Superior temporal gyrus (tissue), 1 donor: ENCODE results near the gene RTN4RL2.

Experiments
- DNase-seq: peaks from one replicate; pipeline ENCODE4 v3.0.0-alpha.2; 2016; ENCODE audit errors: extremely low spot score

Gene RTN4RL2

DNA sequence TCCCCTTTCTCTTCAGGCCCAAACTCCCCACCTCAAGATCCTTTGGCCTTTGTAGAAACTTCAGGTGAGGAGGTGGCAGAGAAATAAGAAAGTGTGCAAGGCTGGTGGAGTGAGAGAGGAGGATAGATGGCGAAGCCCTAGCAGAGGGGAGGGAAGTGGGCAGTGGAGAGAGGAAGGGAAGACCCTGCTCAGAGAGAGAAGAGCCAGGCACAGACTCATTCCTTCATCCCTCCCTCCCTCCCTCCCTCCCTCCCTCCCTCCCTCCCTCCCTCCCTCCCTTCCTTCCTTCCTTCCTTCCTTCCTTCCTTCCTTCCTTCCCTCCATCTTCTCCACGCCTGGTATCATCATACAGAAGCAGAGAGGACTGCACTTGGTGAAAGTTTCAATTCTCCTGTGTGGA, 21.0 kb downstream of the RTN4RL2 start:
- DNase-seq: no peak

DNA sequence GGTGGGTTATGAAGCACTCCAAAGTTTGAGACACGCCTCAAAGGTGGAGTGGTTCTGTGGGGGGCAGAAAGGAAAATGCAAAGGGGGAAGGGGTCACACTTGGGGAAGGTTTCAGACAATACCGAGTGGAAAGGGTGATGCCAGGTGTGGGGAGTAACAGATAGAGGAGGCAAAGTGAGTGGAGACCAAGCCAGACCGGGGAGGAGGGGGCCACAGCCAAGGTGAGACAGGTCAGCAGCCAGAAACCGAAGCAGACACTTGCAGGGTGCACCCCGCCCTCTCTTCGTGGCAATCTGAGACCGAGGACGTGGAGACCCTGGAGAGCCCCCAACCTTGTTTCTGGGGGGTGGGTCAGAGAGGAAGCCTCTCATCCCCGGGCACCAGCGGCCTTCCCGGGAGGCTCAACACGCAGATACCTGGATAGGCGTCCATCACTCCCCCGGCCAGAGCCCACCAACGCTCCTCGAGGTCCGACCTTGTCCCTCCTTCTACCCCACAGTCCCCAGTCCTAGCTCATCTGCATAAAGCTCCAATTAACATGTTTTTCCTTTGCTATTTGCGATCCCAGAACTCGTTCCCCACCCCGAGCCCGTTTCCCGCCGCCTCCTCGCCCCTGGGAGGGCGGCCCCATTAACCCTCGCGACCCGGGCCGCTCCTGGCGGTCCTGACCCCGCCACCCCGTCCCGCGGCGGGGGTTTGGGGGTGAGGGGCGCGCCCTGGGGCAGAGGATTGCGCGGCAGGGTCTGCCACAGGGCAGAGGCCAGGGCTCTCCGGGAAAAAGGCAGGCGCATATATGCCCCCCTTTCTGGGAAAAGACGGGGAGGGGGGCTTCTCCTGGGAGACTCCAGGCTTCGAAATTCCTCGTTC, 21.8 kb downstream of the RTN4RL2 start:
- DNase-seq: no peak

DNA sequence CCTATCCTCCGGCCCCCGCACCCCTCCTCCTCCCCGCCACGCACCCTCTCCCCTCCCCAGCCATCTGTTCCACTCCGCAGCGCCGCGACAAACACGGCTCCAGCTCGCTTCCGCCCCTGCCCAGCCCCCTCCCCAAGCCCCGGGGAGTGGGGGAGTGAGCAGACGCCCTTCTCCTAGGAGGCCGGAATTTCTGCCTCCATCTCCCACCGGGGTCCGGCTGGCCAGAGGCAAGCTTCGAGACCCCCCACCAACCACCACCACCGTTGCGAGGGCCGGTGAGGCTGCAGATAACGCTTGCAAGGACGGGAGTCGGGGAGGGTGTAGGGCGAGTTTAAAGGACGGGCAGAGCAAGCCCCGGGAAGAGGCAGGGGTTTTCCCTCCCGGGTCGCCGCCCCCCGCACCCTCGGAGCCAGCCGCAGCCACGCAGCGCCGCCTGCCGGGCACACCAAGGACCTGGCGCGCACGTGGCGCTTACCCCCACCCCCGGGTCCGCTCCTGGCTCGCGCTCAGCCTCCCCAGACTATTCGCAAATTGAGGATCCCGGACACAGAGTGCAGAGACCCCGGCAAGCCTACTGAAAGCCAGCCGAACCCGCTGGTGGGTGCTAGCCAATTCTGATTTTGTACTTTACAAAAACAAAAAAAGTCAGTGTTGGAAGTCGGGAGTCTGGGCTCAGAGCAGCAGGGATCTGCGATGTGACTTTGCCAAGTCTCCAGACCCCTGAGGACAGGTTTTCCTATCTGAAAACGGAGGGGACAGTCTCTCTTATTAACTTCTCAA, 22.6 kb downstream of the RTN4RL2 start:
- no peak for DNase-seq

DNA sequence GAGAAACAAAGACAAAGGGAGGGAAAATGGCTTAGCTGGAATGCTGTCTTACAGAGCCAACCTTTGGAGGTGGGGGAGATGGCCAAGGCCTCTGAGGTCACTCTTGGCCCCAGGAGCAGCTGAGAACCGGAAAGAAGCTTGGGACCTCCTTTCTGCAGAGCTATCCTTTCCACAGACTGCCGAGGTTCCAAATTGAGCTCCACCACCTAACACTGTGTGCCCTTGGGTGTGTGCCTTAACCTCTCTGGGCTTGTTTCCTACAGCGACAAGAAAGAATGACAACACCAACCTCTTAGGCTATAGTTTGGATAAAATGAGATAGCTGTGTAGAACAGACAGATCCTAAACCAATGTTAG, 23.2 kb downstream of the RTN4RL2 start:
- DNase-seq: no peak

DNA sequence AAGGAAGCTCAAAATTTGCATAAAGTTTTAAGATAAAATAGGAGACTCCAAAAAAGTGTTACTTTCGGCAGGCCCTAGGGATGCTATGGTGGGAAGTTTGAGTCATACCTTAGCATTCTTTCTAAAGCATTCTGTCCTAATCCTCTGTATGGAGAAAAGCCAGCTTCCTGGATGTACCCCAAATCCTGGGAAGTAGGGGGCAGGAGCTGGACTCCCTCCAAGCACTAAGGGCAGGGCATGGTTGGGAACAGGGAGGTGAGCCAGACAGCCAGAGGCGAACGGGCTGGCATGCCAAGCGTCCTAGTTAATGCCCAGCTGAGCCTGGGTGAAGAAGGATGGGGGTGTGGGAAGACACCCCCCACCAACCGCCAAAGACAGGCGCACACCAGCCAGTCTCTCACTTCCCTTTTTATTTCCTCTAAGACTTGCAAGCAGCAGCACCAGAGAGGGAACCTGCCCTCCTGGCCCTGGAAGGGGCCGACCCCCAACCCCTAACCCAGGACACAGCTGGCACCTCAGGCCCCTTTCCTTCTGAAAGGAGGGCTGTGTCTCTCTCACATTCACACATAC, 23.9 kb downstream of the RTN4RL2 start:
- no peak for DNase-seq

DNA sequence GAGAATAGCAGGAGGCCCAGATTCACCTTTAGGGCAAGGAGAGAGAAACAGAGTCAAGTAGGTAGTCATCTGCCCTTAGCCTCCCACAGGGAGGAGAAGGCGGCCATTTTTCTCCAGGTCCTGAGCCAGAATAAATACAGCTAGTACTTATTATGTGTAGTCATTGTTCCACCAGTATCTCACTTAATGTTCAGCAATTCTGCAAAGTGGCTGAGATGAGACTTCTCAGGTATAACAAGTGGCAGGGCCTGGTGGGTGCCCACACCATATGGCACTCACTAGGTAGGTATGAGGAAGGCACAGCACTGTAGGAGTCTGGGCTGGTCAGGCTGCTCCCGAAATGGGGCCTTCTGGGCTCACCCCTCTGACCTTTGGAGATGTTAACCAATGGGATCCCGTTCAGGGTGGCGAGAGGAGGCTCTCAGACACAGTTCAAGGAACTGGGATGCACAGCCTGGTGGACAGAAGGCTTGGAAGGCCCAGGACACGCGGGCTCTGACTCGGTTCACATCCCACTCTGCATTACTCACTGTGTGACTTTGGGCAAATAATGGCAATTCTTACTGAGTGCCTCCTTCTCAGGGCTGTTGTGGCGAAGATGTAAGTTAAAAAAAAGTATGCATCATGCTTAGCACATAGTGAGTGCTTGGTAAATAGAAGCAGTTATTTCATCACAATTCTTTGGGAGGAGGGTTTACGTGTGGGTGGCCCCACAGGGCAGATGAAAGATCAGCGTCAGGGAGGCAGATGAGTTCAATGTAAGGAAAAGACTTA, 25.1 kb downstream of the RTN4RL2 start:
- no peak for DNase-seq

DNA sequence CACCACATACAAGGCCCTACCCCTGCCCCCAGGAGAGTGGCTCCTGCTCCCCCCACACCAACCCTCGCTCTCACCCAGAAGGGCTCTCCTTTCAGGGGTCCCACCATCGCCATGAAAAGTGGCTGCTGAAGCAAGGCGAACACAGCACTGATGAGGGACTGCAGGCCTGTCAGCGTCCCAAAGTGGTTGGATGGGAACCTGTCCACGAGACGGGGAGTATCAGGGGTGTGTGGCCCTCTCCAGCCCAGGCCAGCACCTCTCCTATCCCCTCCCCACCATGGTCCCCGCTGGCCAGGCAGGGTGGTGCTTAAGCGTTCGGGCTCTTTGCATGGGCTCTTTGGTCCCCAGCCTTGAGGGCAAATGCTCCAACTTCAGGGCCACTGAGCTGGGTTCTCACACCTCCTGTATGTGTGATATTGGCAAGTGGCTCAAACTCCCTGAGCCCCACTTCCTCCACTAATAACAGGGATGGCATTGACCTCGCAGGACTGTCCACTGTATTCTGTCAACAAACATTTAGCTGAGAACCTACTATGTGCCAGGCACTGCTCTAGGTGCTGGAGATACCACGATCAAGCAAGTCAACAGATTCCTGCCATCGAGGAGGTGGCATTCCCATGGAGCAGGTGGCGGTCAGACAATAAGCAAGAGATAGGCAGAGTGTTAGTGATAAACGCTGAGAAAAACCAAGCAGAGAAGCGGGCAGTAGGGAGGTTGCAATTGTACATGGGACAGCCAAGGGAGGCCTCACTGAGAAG, 26.9 kb downstream of the RTN4RL2 start:
- DNase-seq: no peak

DNA sequence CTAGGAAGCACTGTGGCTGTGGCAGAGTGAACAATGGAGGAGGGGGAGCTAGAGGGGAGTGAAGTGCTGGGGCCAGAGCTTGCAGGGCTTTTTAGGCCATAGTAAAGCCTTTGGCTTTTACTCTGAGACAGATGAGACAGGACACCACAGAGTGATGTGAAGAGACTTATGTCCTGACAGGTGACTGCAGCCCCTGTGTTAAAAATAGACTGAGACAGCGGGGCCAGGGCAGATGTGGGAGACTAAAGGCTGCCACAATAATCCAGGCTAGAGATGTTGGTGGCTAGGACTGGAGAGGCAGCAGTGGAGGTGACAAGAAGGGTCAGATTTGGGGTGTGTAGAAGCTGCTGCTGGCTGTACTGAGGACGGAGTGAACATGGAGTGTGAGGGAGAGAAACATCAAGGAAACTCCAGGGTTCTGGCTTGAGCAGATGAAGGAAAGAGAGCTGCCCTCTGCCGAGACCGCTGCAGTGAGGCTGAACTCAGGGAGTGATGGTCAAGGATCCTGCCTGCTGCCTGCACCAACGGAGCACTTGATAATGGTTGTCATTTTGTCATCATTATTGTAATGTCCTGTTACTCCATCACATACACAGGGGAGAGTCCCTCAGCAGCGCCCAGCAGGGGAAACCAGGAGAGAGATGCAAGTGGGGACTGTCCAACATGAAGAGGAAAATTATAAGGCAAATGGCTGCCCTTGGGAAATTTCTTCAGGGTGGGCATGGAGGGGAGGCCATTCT, 27.8 kb downstream of the RTN4RL2 start:
- no peak for DNase-seq

DNA sequence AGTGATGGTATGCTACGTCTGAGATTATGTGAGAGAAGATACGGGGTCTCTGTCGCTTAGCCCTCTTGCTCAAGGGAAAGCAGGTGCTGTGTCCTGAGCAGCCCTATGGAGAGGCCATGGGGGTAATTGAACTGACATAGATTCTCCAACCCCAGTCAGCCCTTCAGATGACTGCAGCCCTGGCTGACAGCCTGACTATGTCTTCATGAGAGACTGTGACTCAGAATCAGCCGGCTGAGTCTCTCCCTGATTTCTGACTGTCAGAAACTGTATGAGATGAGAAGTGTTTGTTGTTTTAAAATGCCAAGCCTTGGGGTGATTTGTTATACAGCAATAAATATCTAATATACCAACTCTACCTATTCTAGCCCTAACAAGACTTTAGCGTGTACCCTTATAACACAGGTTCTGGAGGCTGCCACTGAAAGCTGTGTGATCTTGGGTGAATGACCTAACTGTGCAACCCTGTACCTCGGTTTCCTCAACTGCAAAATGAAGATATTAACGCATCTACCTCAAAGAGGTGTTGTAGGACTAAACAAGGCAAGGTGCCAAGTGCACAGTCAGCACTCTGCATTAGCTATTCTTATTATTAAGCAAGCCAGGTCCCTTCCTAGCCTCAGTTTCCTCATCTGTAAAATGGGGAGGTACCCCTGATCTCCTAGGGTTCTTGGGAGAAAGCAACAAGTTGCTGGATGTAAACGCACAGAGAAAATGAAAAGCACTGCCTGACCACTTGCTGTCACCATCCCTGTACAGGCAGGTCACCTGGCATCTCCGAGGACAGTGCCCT, 30.3 kb downstream of the RTN4RL2 start:
- DNase-seq: no peak

DNA sequence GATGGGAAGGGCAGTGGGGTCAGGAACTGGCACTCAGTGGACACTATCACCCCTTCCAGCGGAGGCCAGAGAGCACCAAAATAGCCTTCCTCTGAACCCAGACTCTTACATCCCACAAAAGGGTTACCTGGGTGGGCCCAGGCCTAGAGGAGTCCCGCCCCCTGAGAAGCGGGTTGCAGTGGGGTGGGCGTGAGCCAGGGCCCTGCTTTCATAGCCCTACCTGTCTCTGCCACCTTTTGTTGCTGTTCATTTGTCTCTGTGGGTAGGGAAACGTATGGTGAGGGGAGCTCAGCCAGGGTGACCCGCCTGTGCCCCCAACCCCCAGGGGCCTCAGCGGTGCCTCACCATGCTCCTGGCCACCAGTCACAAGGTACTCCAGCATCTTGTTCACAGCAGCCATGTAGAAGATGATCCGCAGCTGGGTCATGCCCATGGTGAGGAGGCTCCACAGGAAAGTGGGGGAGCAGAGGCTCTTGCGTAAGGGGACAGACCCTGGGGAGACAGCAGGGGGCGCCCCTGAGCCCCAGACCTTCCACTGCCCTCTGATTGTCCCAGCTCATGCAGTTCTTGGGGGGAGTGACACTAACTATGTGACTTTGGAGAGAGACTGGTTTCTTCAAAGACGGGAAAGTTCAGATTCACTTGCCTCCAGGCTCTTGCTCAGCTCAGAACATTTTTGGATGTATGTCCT, 31.2 kb downstream of the RTN4RL2 start:
- DNase-seq: no peak

DNA sequence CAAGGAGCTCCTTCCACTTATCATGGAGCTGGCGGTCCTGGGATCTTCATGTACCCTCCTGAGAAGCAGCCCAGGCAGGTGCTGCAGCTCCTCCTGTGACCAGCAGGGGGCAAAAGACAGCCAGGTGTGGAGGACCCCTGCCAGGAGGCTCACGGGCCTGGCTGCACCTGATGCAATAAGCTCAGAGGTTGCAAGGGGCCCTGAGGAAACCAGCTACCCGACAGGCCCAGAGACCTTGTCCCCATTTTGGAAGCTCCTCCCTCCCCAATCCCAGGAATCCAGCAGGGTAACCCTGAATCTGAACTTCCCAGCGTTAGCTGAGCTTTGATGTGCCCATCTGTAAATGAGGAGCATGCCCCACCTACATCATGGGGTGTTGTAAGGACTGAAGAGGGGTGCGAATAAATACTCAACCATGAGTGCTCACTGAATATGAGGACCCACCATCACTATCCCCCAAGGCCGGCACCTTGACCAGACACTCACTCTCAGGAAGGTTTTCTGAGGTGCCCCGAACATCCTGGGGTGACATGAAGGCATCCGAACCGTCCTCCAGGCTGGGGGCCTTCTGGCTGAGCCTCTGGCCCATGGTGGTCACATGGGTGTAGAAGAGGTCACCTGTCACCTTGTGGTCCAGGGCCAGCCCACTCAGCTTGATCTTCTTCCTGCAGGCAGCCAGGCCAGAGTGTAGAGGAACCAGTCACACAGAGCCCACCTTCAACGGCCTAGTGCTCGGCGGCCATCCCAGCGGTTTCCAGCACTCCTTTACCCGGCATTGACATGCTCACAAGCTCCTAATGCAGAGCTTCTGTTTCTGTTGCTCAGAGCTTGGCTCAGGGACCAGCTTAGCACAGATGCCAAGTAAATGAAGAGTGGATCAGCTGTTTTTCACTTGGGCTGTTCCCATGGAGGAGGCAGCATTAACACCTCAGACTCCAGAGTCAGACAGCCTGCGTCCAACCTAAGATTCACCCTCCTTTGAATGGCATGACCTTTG, 33.5 kb downstream of the RTN4RL2 start:
- DNase-seq: peak; percentile 46

DNA sequence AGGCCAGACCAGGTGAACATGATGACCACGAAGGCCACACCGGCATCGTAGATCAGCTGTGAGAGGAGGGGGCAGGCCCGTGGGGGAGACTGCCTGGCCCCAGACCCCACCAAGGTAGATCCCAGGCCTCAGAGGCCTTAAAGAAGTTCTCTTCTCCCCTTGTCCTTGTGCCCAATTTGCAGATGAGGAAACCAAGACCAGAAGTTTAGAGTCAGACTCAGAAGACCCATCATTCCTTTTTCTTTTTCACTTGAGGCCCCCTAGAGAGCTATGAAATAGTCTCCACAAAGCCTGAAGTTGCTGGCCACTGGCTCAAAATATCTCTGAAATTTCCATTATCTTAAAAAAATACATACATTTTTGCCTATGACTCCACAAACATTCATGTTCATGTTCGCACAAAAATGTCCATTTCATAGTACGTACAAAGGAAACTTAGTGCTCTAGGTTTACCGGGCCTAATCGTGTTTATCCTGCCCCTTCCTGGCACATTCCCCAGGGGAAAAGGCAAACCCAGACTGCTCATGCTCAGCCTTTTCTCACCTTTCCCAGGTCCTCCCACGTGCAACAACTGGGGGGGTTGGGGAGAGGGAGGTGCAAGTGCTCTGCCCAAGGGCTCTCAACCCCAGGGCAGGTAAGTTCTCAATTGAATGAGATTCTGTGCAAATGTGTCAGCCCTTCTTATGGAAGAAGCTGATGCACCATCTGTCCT, 35.9 kb downstream of the RTN4RL2 start:
- no peak for DNase-seq

DNA sequence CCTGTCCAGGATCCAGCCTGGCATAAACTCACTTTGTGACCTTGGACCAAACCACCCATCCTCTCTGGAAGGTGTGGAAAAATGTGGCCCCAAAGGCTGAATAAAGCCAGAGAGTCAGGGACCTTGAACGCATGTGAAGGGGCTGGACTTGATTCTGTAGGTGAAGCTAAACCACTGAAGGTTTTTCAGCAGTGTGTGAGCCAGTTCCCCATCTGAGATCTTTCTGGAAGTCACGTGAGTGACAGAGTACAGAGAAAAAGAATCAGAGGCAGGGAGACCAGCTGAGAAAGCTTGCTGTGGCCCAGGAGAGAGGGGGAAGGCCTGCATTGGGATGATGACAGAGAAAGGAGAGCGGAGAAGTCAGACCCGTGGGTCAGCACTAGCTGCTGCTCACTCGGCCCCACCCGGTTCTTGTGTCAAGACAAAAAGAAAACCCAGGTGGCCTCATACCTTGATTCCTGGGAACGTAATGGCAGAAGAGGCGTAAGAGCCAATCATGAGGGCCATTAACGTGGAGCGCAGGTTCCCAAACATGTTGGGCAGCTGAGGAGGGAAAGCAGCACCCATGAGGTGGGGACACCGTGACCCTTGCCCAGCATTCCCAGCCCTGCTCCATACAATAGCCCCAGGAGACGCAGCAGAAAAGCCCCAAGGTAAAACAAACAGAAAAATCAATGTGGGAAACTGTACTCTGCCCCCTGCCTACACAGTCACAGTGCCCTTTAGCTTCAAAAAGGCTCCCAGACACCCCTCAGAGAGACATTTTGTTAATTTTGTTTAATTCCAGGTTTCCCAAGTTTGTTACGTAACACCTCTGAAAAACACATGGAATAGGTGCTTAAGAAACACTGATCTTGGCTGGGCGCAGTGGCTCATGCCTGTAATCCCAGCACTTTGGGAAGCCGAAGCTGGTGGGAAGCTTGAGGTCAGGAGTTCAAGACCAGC, 37.2 kb downstream of the RTN4RL2 start:
- DNase-seq: no peak

DNA sequence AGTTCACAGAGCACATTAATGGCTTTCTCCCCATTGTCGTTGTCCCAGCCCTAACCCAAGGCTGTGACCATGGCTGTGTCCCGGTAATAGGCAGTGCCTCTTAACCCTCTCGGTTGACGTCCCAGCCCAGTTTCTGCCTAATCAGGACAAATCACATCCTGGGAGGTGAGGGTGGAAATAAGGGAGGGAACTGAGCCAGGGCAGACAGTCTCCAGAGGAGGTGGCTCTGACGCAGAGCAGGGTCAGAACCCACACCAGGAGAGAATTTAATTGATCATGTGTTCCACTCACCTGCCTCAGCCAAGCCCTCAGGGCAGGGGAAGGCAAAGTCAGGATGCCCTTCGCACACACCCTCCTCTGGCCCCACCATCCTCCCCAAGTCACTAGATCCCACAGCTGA, 38.2 kb downstream of the RTN4RL2 start:
- DNase-seq: no peak

DNA sequence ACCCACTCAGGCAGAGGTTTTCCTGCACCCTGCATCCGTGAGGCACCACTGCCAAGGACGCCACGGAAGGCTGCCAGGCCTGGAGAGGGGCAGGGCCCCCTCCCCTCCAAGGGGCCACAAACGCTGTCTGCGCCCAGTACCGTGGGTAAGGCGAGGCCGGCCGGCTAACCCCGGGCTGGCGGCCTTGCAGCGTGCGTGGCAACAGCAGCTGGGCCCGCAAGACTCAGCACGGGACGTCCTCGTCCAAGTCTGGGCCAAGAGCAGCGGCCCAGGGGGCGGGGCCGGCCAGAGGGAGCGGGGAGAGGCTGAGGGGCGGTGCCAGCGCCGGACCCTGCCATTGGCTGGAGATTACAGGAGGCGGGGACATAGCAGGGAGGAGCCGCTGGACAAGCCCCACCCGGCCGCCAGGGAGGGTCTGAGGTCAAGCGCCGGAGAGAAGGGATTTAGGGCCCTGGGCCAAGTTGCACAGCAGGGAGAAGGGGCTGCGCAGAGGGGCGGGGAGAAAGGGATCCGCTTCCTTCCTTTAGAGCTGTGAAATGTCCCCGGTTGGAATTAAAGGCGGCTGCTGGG, 39.2 kb downstream of the RTN4RL2 start:
- DNase-seq: peak; percentile 92

DNA sequence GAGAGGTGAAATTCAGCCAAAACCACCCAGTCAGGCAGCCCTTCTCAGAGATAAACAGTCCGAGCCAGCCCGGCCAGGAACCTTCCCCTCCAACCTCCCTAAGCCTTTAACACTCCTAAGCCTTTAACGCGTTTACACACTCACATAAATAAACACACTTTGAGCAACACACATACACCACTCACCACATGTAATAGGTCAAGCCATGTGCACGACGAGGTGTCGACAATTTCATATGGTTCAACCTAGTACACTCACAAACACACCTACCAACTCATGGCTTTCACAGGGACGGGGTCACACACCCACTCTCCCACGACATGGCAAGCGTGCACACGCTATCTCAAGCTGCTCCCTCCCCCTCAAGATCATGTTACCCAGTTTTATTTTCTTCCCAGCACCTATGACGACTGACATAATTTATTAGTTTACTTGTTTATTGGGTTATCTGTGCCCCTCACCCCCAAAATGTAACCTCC, 39.7 kb downstream of the RTN4RL2 start:
- DNase-seq: no peak
